Osteoblast (primary cell): ENCODE data around the gene HMOX1. TPM values are rescaled to one million over a fixed set of nuclear protein-coding genes. Genes with fewer than 3 reads are reported as not detected.

Experiments
- DNase-seq: peaks from one replicate; pipeline ENCODE4 v3.0.0; 2011; ENCODE audit warnings: low spot score, mixed read lengths; ENCODE audit not compliant: insufficient read length; ENCODE audit errors: missing footprints
- H2AFZ ChIP-seq: 2 replicates; pipeline ENCODE4 v1.6.0; 2011; ENCODE audit warnings: mild to moderate bottlenecking, low read length
- H3K27ac ChIP-seq: 2 replicates; pipeline ENCODE4 v1.5.1; 2011; ENCODE audit warnings: mild to moderate bottlenecking, low read depth, low read length, moderate library complexity
- H3K27me3 ChIP-seq: 2 replicates; pipeline ENCODE4 v1.6.0; 2012; ENCODE audit warnings: mild to moderate bottlenecking, control low read depth, inconsistent platforms, low read length, moderate library complexity; ENCODE audit not compliant: insufficient read depth
- H3K36me3 ChIP-seq: 2 replicates; pipeline ENCODE4 v1.5.1; 2011; ENCODE audit warnings: mild to moderate bottlenecking, low read length, control low read depth, moderate library complexity; ENCODE audit not compliant: insufficient read depth
- H3K4me1 ChIP-seq: 2 replicates; pipeline ENCODE4 v1.5.1; 2011; ENCODE audit warnings: mild to moderate bottlenecking, low read length, control low read depth, moderate library complexity; ENCODE audit not compliant: insufficient read depth
- H3K4me2 ChIP-seq: 2 replicates; pipeline ENCODE4 v1.6.0; 2011; ENCODE audit warnings: mild to moderate bottlenecking, low read length; ENCODE audit not compliant: insufficient read depth
- H3K4me3 ChIP-seq: fragments of 200-600 bp; sonication (generic); 3 replicates; pipeline ENCODE4 v1.5.1; 2012; ENCODE audit warnings: mild to moderate bottlenecking, low read length, inconsistent platforms; ENCODE audit not compliant: insufficient read depth
- H3K79me2 ChIP-seq: 2 replicates; pipeline ENCODE4 v1.6.0; 2012; ENCODE audit warnings: mild to moderate bottlenecking, low read length, control low read depth, inconsistent platforms; ENCODE audit not compliant: insufficient read depth
- H3K9me3 ChIP-seq: 2 replicates; pipeline ENCODE4 v1.5.1; 2011; ENCODE audit warnings: low read depth, low read length, control low read depth
- H4K20me1 ChIP-seq: 2 replicates; pipeline ENCODE4 v1.6.0; 2012; ENCODE audit warnings: mild to moderate bottlenecking, low read length, control low read depth; ENCODE audit not compliant: insufficient read depth
- total RNA-seq: library from RNA; depleted of rRNA; stranded (reverse); fragments of >200 nt; gene quantifications from 2 replicates; pipeline ENCODE4 v1.2.3, GENCODE V29; 2012
- TF ChIP-seq, protein P1 (sequence below): IDR thresholded peaks from 2 replicates; pipeline ENCODE4 v1.5.1; 2011; ENCODE audit warnings: mild to moderate bottlenecking, low read depth, low read length, moderate library complexity; ENCODE audit errors: extremely low read depth

The HMOX1 gene
- total RNA-seq, 1 donor: 475 TPM

- DNase-seq: no peak
- Histone ChIP-seq H3K4me2 (no peak overlapping the region), H3K79me2 (peaks cover 41% of the 10 kb centered on the region)
These were observed 2.8 kb downstream of the HMOX1 start for GRCh38 chr22:35383679-35384071.

DNA sequence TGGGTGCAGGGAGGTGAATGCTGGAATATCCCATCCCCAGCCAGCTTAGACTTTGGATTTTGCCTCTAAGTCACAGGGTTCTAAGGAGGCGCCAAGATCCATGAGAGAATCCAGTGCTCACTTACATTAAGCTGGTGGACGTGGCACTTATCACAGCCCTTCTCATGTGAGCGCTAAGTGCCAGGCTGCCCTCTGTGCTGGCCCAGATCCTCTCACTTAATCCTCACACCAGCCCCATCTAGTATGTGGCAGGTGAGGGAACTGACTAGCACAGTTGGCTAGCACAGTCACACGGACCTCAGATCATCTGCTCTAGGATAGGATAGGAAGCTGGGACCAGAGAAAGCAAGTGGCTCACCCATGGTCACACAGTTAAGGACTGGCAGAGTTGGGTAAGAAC is 3.6 kb downstream of the HMOX1 start:
- H3K9me3 ChIP-seq: no peaks in the 10 kb centered on the region
- H2AFZ ChIP-seq: no peak overlapping the region
- peaks cover 51% of the 10 kb centered on the region for H3K36me3 ChIP-seq
- TF ChIP-seq, protein P1, sequence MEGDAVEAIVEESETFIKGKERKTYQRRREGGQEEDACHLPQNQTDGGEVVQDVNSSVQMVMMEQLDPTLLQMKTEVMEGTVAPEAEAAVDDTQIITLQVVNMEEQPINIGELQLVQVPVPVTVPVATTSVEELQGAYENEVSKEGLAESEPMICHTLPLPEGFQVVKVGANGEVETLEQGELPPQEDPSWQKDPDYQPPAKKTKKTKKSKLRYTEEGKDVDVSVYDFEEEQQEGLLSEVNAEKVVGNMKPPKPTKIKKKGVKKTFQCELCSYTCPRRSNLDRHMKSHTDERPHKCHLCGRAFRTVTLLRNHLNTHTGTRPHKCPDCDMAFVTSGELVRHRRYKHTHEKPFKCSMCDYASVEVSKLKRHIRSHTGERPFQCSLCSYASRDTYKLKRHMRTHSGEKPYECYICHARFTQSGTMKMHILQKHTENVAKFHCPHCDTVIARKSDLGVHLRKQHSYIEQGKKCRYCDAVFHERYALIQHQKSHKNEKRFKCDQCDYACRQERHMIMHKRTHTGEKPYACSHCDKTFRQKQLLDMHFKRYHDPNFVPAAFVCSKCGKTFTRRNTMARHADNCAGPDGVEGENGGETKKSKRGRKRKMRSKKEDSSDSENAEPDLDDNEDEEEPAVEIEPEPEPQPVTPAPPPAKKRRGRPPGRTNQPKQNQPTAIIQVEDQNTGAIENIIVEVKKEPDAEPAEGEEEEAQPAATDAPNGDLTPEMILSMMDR: no peak
- no peak overlapping the region for H3K4me3 ChIP-seq
- peaks cover 25% of the 10 kb centered on the region for H3K4me1 ChIP-seq
- no peak overlapping the region for H3K27ac ChIP-seq
- peaks cover 4% of the 10 kb centered on the region for H4K20me1 ChIP-seq
- H3K27me3 ChIP-seq: no peaks in the 10 kb centered on the region
- peaks cover 43% of the 10 kb centered on the region for H3K79me2 ChIP-seq
- peak; percentile 41 for DNase-seq
- no peak overlapping the region for H3K4me2 ChIP-seq

More at GRCh38 chr22:35383679-35384071, 2.8 kb downstream of the HMOX1 start:
- Histone ChIP-seq H3K9me3 (no peaks in the 10 kb centered on the region), H2AFZ (no peak overlapping the region), H3K4me3 (no peak overlapping the region), H4K20me1 (peaks cover 4% of the 10 kb centered on the region), H3K27ac (no peak overlapping the region), H3K36me3 (peaks cover 46% of the 10 kb centered on the region), H3K4me1 (peaks cover 25% of the 10 kb centered on the region), H3K27me3 (no peaks in the 10 kb centered on the region)
- TF ChIP-seq, protein P1: no peak

DNA sequence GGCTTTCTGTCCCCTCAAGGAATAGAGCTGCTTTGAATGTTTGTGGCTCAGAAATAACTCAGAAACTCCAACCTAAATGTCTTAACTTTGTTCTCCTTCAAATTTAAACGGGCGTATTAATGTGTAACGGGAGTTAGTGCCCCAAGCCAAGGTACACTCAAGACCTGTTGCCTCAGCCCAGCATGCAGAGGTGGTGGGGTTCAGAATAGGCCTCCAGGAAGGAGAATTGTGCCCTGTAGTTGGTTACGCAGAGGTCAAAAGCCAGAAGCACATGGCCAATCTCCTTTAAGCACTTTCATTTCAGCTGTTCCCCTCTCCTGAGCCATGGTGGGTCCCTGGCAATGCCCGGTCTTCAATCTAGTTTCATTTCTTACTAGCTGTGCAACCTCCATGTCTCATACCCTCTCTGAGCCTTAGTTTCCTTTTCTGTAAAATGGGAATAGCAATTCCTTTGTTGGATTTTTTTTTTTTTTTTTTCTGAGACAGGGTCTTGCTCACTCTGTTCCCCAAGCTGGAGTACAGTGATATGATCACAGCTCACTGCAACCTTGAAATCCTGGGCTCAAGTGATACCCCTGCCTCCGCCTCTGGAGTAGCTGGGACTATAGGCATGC is 4.2 kb downstream of the HMOX1 start:
- no peak overlapping the region for H3K27ac ChIP-seq
- no peak overlapping the region for H3K4me2 ChIP-seq
- H3K27me3 ChIP-seq: no peaks in the 10 kb centered on the region
- DNase-seq: no peak
- peaks cover 57% of the 10 kb centered on the region for H3K36me3 ChIP-seq
- H3K9me3 ChIP-seq: no peaks in the 10 kb centered on the region
- H4K20me1 ChIP-seq: peaks cover 4% of the 10 kb centered on the region
- TF ChIP-seq, protein P1: no peak
- peaks cover 43% of the 10 kb centered on the region for H3K79me2 ChIP-seq
- H3K4me3 ChIP-seq: no peak overlapping the region
- peaks cover 23% of the 10 kb centered on the region for H3K4me1 ChIP-seq
- H2AFZ ChIP-seq: no peak overlapping the region

GRCh38 chr22:35386670-35387288 is 5.9 kb downstream of the HMOX1 start:
- Histone ChIP-seq H3K27me3 (no peaks in the 10 kb centered on the region), H3K36me3 (peaks cover 67% of the 10 kb centered on the region), H3K4me1 (peaks cover 12% of the 10 kb centered on the region), H3K9me3 (no peaks in the 10 kb centered on the region), H3K4me2 (no peak overlapping the region), H3K79me2 (peaks cover 32% of the 10 kb centered on the region), H4K20me1 (peaks cover 4% of the 10 kb centered on the region), H3K4me3 (no peak overlapping the region), H3K27ac (no peak overlapping the region), H2AFZ (no peak overlapping the region)
- peak; percentile 53 for DNase-seq
- TF ChIP-seq, protein P1: no peak
